NK-92 treated with Interleukin-12 subunit alpha and Interleukin-12 subunit beta, amount 100 ng/mL, for 24 hours (cell line): ENCODE measurements around the gene CAMKMT.
"Not testable (repeated sequence)": the region's sequence is repeated elsewhere in the genome, so short reads cannot be mapped to it uniquely, and the experiment has no call there.

ENCODE experiments used
- DNase-seq: peaks from one replicate; lab custom pipeline; 2025; lab: John Stamatoyannopoulos, UW

CAMKMT gene

GRCh38 chr2:44505664-44506063 lies 143.9 kb downstream of the CAMKMT start:
- DNase-seq = not testable (repeated sequence)

- no peak for DNase-seq
Measured at GRCh38 chr2:44510246-44510645, 148.5 kb downstream of the CAMKMT start.

- DNase-seq = no peak
Measured at GRCh38 chr2:44515416-44515815, 153.7 kb downstream of the CAMKMT start.

GRCh38 chr2:44519026-44519425 lies 157.3 kb downstream of the CAMKMT start:
- DNase-seq = no peak

GRCh38 chr2:44522846-44523245 lies 161.1 kb downstream of the CAMKMT start:
- no peak for DNase-seq

DNA sequence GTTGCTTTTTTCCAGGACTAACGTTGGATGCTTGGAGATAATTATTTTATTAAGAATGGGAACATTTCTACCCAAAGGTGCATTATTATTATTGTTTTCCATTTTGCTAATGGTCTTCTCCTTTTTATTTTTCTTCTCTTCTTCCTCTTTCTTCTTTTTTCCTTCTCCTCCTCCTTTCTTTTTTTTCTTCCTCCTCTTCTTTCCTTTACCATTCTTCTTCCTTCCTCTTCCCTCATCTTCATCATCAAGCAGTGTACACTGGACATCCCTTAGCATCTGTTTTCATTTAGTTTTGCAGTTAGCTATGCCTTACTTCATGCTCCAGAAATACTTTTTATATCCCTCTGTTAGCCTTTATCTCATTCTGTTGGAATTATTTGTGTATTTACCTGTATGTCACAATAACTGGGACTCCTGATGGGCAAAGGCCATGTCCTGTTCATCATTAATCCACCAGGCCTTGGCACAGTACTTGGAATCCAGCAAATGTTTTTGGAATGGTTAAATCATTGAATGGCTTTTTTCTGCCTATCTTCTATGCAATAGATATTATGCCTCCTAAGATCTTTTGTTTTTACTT lies 162.7 kb downstream of the CAMKMT start:
- no peak for DNase-seq

- no peak for DNase-seq
Measured at GRCh38 chr2:44526352-44526751, 164.6 kb downstream of the CAMKMT start.

- DNase-seq = no peak
Measured at GRCh38 chr2:44528595-44528994, 166.8 kb downstream of the CAMKMT start.

- DNase-seq = no peak
Measured at GRCh38 chr2:44529448-44529847, 167.7 kb downstream of the CAMKMT start.

GRCh38 chr2:44531289-44531688 lies 169.5 kb downstream of the CAMKMT start:
- DNase-seq = no peak

DNA sequence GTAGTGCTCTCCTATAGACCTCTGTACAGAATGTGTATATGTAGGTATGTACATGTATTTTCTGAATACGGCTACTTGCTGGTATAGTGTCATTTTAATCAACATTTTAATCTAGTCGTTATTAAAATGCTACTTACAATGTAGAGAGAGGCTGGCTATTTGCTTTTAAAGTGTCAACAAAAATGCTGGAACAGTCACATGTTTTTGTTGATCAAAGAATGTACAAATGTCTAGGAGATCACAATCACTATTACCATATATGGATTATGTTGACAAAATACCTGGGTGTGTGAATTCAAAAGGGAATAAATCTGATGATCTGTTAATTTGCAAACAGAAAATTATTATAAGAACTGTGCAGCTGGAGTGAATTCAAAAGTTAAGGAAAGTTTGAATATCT lies 170.3 kb downstream of the CAMKMT start:
- no peak for DNase-seq

DNA sequence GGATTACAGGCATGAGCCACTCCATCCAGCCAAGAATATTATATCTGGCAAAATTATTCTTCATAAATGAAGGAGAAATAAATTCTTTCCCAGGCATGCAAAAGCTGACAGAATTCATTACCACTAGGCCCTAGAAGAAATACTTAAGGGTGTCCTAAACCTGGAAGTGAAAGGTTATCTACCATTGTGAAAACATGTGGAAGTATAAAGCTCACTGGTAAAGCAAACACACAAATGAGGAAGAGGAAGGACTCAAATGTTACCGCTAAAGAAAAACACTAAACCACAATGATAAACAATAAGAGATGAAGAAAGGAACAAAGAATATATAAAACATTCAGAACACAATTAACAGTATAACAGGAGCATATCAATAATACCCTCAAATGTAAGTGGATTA lies 171.8 kb downstream of the CAMKMT start:
- DNase-seq = no peak

DNA sequence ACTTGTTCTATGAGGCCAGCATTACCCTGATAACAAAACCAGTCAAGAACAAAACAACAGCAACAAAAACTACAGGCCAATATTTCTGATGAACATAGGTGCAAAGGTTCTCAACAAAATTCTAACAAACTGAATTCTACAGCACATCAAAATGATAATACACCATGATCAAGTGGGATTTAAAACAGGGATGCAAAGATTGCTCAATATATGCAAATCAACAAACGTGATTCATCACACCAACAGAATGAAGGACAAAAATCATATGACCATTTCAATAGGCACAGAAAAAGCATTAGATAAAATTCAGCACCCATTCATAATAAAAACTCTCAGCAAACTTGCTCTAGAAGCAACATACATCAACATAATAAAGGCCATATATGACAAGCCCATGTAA lies 173.6 kb downstream of the CAMKMT start:
- no peak for DNase-seq

DNA sequence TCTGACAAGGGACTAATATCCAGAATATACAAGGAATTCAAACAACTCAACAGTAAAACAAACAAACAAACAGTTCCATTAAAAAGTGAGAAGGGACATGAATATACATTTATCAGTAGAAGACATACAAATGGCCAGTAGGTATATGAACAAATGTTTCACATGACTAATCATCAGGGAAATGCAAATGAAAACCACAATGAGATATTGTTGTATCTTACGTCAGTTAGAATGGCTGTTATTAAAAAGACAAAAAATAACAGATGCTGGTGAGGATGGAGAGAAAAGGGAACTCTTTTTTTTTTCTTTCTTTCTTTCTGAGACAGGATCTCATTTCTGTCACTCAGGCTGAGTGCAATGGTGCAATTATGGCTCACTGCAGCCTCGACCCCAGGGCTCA lies 175.5 kb downstream of the CAMKMT start:
- no peak for DNase-seq

GRCh38 chr2:44542520-44542919 lies 180.8 kb downstream of the CAMKMT start:
- DNase-seq = no peak

DNA sequence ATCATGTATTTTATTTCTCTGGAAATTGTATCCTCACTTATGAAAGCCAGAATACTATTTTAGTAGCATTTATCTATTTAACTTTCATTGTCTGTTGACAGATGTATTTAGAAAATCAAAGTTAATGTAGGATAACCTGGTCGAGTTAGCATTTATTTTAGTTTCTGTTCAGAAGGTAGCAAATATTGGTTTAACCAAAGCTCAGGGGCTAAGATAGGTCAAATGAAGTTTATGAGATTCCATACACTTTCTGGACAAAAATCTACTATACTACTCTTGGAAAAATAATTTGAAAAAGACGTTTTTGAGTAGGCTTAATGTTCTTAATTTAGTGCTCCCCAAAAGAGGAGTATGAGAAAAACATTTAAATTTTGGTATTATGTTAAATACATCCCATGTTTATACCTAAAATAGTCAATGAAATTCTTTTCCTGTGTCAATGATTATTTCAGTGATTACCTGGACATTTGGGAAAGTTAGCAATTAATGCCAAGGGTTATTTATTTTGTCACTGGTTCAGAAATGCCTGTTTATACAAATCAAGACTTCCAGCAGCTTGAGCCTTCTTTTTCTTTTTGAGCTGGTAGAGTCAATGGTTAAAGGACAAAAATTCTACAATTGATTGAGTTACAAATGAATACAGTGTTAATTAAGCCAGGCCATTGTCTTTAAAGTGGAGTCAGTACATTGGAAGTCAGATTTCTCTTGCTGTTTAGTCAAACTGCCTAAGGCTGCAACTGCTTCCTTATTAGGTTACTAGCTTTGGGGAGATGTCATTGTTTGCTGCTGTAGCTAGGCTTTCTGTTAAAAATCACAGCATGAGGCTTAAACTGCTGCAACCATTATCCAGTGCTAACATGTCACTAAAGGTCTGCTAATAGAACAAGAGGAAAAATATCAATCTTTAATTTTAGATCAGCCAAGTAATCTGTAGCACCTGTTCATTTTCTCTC lies 182.3 kb downstream of the CAMKMT start:
- no peak for DNase-seq

- no peak for DNase-seq
Measured at GRCh38 chr2:44545005-44545404, 183.3 kb downstream of the CAMKMT start.

DNA sequence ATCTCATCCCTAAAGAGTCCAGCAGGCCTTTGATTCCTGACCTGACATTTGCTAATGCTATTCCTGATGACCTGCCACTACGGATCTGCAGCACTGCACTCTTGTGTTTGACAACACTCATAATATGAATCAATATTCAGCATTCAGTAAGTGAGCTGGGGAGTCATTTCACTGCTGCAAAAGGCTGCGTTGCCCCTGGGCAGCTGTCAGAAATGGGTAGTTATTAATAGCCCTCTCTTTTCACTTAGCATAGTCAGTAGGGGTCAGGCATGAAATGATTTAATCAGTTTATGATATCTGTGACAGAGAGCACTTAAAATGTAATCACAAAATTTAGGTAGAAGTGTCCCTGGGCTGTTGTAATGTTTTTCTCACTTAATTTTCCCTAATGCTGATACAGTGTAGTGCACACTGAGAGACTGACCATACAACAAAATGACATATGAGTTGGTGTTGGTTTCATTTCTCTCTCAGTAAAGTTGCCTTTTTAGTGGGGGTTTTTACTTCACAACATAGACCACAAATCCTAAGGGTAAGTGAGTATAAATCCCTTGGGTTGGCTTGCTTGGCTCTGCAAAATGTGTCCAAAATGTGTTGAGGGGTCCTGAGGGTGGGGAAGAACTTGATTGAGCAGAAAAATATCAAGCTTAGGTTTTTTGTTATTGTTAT lies 184.8 kb downstream of the CAMKMT start:
- DNase-seq = no peak

DNA sequence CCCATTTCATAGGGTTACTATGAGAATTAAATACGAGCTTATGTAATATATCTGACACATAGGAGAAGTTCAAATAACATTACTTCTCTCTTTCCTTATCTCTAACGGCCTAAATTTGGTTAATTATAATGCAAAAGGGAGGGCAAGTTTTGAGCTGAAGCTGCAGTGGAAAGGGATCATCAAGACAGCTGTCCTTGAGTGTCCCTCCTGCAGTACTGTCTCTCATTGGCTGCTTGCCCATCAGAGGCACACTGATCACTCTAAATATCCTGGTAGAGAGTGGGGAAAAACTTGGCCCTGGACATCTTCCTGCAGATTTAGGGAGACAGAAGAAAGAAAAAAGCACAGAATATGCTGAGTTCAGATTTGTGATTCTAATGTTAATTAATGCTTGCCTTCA lies 186.0 kb downstream of the CAMKMT start:
- DNase-seq = no peak

DNA sequence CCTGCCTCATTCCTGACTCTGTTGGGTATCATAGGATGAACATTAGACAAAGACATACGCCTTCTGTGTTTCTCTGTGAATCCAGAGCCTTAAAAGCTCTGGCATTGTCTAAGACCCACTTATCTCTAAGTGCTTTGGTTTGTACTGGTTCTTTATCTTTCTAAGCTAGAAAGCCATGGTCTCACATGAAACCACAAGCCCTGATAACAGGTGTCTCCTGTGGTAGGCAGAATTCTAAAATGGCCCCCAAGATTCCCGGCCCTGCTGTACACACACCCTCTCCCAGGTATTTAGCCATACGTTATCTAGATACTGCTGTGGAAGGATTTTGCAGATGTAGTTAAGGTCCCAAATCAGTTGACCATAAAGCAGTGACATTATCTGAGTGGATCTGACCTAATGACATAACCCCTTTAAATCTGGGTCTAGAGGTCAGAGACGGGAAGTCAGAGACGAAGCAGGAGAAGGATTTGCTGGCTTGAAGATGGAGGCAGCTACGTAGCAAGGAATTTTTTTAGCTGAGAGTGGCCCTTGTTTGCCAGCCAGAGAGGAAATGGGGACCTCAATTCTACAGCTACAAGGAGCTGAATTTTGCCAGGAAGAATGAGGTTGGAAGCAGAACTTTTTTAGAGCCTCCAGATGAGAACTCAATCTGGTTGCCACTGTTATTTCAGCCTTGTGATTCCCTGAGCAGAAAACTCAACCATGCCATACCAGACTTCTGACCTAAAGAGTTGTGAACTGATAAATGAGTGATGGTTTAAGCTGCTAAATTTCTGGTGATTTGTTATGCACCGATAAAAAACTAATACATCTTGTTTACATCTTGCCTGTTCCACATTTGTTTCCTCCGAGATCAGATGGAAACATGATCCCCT lies 186.7 kb downstream of the CAMKMT start:
- DNase-seq = no peak

- DNase-seq = no peak
Measured at GRCh38 chr2:44549099-44549471, 187.3 kb downstream of the CAMKMT start.

DNA sequence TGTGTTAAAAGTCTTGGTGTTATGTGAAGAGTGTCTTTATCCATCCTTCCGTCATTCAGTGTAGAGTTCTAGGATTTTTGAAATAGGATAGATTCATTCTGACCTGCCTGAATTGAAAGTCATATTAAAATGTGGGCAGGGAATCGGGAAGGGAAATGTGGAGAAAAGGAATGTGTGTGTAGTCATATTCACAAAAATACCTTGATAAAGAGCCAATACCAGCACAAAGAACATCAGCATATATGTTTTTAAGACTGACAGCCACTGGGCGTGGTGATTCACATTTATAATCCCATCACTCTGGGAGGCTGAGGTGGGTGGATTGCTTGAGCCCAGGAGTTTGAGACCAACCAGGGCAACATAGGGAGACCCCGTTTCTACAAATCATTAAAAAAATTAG lies 188.1 kb downstream of the CAMKMT start:
- DNase-seq = no peak
